DMS 273 (cell line): ENCODE measurements around the gene CCDC68.

Experiments
- DNase-seq: peaks from one replicate; lab custom pipeline; 2025; ENCODE audit not compliant: unreplicated experiment; lab: John Stamatoyannopoulos, UW

Gene CCDC68

GRCh38 chr18:54878659-54879358, 80.5 kb downstream of the CCDC68 start:
- no peak for DNase-seq

GRCh38 chr18:54878159-54878622, 81.1 kb downstream of the CCDC68 start:
- DNase-seq: no peak

- no peak for DNase-seq
Observed at GRCh38 chr18:54877076-54877475, 82.2 kb downstream of the CCDC68 start.

GRCh38 chr18:54875063-54875462, 84.2 kb downstream of the CCDC68 start:
- no peak for DNase-seq

GRCh38 chr18:54873884-54874255, 85.4 kb downstream of the CCDC68 start:
- no peak for DNase-seq

GRCh38 chr18:54872681-54873080, 86.6 kb downstream of the CCDC68 start:
- DNase-seq: no peak

GRCh38 chr18:54871231-54871630, 88.0 kb downstream of the CCDC68 start:
- DNase-seq: no peak

- no peak for DNase-seq
Observed at GRCh38 chr18:54867131-54867530, 92.1 kb downstream of the CCDC68 start.

- DNase-seq: no peak
Observed at GRCh38 chr18:54860941-54861340, 98.3 kb downstream of the CCDC68 start.

- no peak for DNase-seq
Observed at GRCh38 chr18:54859667-54860421, 99.4 kb downstream of the CCDC68 start.

GRCh38 chr18:54857499-54857898, 101.8 kb downstream of the CCDC68 start:
- no peak for DNase-seq

GRCh38 chr18:54856105-54856646, 103.1 kb downstream of the CCDC68 start:
- no peak for DNase-seq

GRCh38 chr18:54855050-54855449, 104.2 kb downstream of the CCDC68 start:
- DNase-seq: peak; percentile 2

- no peak for DNase-seq
Observed at GRCh38 chr18:54852780-54853675, 106.2 kb downstream of the CCDC68 start.
